Fibroblast of lung (primary cell): Measurements from ENCODE around the gene PTTG2. TPM values are rescaled to one million over a fixed set of nuclear protein-coding genes. Genes with fewer than 3 reads are reported as not detected.

Experiments
- DNase-seq, 2 donors: peaks; one replicate each; pipeline versions ENCODE4 v3.0.0 to v3.0.0-alpha.2; 2010; ENCODE audit warnings: low read depth in 2 of 2
- H2AFZ ChIP-seq: 2 replicates; pipeline ENCODE4 v1.5.1; 2012; ENCODE audit warnings: low read length, control low read depth, inconsistent platforms
- H3K27ac ChIP-seq: 2 replicates; pipeline ENCODE4 v1.5.1; 2011; ENCODE audit warnings: low read length, control low read depth; ENCODE audit not compliant: insufficient read depth
- H3K27me3 ChIP-seq: 2 replicates; pipeline ENCODE4 v1.5.1; 2011; ENCODE audit warnings: mild to moderate bottlenecking, low read length; ENCODE audit not compliant: control insufficient read depth, insufficient read depth
- H3K36me3 ChIP-seq: 2 replicates; pipeline ENCODE4 v1.5.1; 2011; ENCODE audit warnings: low read length; ENCODE audit not compliant: control insufficient read depth, insufficient read depth
- H3K4me1 ChIP-seq: 2 replicates; pipeline ENCODE4 v1.5.1; 2011; ENCODE audit warnings: low read length; ENCODE audit not compliant: control insufficient read depth, insufficient read depth; ENCODE audit errors: extremely low read depth
- H3K4me2 ChIP-seq: 2 replicates; pipeline ENCODE4 v1.5.1; 2011; ENCODE audit warnings: low read length, control low read depth; ENCODE audit not compliant: insufficient read depth; ENCODE audit errors: extremely low read depth
- H3K4me3 ChIP-seq, 4 experiments: fragments of 200-600 bp in 1 of 4; sonication (generic) in 1 of 4; replicated peaks in 1 of 4; 2 replicates each; pipeline ENCODE4 v1.5.1; 2011 to 2016; ENCODE audit warnings: low read length in 4 of 4, low read depth in 3 of 4, mild to moderate bottlenecking in 3 of 4, control low read depth in 2 of 4, inconsistent platforms in 1 of 4, mixed read lengths in 1 of 4; ENCODE audit not compliant: insufficient read depth in 1 of 4; ENCODE audit errors: control extremely low read depth in 1 of 4
- H3K79me2 ChIP-seq: 2 replicates; pipeline ENCODE4 v1.5.1; 2012; ENCODE audit warnings: mild to moderate bottlenecking, low read length, inconsistent platforms; ENCODE audit not compliant: control insufficient read depth, insufficient read depth
- H3K9ac ChIP-seq: 2 replicates; pipeline ENCODE4 v1.5.1; 2011; ENCODE audit warnings: mild to moderate bottlenecking, low read length, control low read depth; ENCODE audit not compliant: insufficient read depth
- H3K9me3 ChIP-seq: 2 replicates; pipeline ENCODE4 v1.5.1; 2012; ENCODE audit warnings: low read depth, low read length; ENCODE audit not compliant: control insufficient read depth, insufficient read depth
- H4K20me1 ChIP-seq: 2 replicates; pipeline ENCODE4 v1.5.1; 2011; ENCODE audit warnings: low read length; ENCODE audit not compliant: control insufficient read depth, insufficient read depth; ENCODE audit errors: extremely low read depth
- CTCF ChIP-seq, 2 donors: IDR thresholded peaks in 1 of 2; conservative IDR thresholded peaks in 1 of 2; 1 replicate in 1 of 2; 2 replicates in 1 of 2; pipeline ENCODE4 v1.5.1; 2011 to 2012; ENCODE audit warnings: low read length in 2 of 2, control low read depth in 1 of 2, inconsistent platforms in 1 of 2, low read depth in 1 of 2, mild to moderate bottlenecking in 1 of 2
- EZH2 ChIP-seq: IDR thresholded peaks from 2 replicates; pipeline ENCODE4 v1.5.1; 2012; ENCODE audit warnings: low read length, control low read depth, mild to moderate bottlenecking; ENCODE audit errors: missing control alignments
- polyA plus RNA-seq, 2 donors: library from polyadenylated mRNA; depleted of rRNA in 1 of 2; stranded (reverse) in 1 of 2; unstranded in 1 of 2; fragments of >200 nt; gene quantifications; 2 replicates each; pipeline ENCODE4 v1.2.1, GENCODE V29; 2011 to 2012; ENCODE audit warnings: missing spikeins in 1 of 2
- total RNA-seq: library from RNA; depleted of rRNA; stranded (reverse); fragments of >200 nt; gene quantifications from 2 replicates; pipeline ENCODE4 v1.2.1, GENCODE V29; 2014

PTTG2 gene
- total and polyA plus RNA-seq, 2 donors (not counting 1 experiment from before 2014, with no cell fraction given) = not detected

DNA sequence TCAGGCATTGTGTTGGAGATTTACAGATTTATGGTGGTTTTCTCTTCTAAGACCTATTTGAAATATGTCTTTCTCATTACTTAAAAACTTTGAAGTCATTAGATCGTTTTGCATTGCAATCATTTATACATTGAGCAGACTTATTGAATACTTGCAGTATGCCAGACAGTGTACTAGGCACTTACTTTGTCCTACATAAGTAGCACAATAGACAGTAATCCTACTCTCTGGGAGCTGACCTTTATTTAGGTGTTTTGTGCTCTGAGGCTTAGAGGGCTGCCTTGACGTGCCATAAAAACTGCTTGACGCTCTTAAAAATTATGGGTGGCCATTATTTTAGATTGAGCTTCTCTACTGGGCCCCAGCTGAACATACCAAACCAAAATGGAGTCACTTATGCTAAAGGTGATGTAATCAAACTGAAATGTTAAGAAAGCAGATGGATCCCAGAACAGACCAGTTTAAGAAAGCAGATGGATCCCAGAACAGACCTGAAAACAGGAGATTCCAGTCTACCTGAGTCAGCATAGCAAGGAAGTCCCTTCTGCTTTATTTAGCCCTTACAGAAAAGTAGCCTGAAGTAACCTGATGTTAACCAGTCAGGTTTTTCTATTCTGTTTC, 42.4 kb downstream of the PTTG2 start:
- DNase-seq = peak in 1 of 2 donors; percentile 55
- Histone ChIP-seq H2AFZ (no peak overlapping the region), H3K27ac (no peak overlapping the region), H3K79me2 (no peaks in the 10 kb centered on the region), H3K4me3 (no peak overlapping the region), H3K4me2 (no peak overlapping the region), H3K4me1 (peaks cover 2% of the 10 kb centered on the region), H3K9me3 (no peaks in the 10 kb centered on the region), H4K20me1 (no peaks in the 10 kb centered on the region), H3K9ac (no peak overlapping the region), H3K36me3 (no peaks in the 10 kb centered on the region), H3K27me3 (no peaks in the 10 kb centered on the region)
- TF ChIP-seq CTCF (conservative IDR thresholded peaks at IDR 0.05 in 1 of 2, IDR thresholded peaks at IDR 0.05 in 1 of 2; ENCODE audit: low read depth in 1 of 2, low read length in 2 of 2) (no peak), EZH2 (no peak)

DNA sequence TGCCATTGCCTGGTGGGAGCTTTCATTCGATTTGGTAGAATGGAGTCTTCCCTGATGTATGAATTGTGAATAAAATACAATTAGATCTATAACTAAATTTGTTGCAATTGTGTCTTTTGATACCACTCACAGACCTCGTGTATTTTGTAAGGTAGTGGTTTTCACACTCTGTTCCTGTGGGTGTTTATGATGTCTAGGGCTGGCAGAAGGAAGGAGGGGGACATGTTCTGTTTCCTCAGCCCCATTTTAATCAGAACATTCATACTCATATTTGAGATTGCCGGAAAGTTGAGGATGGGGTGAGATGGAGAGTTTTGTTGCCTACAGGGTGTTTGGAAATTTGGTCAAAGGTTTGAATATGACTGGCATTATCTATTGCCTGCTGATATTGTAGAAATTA, 42.9 kb downstream of the PTTG2 start:
- Histone ChIP-seq H3K27me3 (no peaks in the 10 kb centered on the region), H3K9me3 (no peaks in the 10 kb centered on the region), H3K36me3 (no peaks in the 10 kb centered on the region), H3K27ac (no peak overlapping the region), H4K20me1 (no peaks in the 10 kb centered on the region), H3K4me1 (peaks cover 2% of the 10 kb centered on the region), H3K4me3 (no peak overlapping the region), H2AFZ (no peak overlapping the region), H3K4me2 (no peak overlapping the region), H3K79me2 (no peaks in the 10 kb centered on the region), H3K9ac (no peak overlapping the region)
- TF ChIP-seq CTCF (conservative IDR thresholded peaks at IDR 0.05 in 1 of 2, IDR thresholded peaks at IDR 0.05 in 1 of 2; ENCODE audit: low read depth in 1 of 2, low read length in 2 of 2) = no peak
- no peak for TF ChIP-seq EZH2
- no peak for DNase-seq

DNA sequence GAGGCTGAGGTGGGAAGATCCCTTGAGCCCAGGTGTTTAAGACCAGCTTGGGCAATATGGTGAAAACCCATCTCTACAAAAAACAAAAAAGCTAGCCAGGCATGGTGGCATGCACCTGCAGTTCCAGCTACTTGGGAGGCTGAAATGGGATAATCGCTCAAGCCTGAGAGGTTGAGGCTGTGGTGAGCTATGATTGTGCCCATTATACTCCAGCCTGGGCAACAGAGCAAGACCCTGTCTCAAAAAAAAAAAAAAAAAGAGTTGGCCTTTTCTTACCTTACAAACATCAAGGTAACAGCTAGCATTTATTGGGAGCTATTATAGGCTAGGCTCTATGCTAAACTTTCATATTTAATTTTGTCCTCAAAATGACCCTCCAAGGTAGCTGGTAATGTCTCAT, 43.4 kb downstream of the PTTG2 start:
- H3K4me3 ChIP-seq = no peak overlapping the region
- no peak overlapping the region for H3K4me2 ChIP-seq
- H3K27ac ChIP-seq = no peak overlapping the region
- no peak overlapping the region for H3K9ac ChIP-seq
- no peak for TF ChIP-seq CTCF (conservative IDR thresholded peaks at IDR 0.05 in 1 of 2, IDR thresholded peaks at IDR 0.05 in 1 of 2; ENCODE audit: low read depth in 1 of 2, low read length in 2 of 2)
- TF ChIP-seq EZH2 = no peak
- no peaks in the 10 kb centered on the region for H3K9me3 ChIP-seq
- DNase-seq = no peak
- no peaks in the 10 kb centered on the region for H4K20me1 ChIP-seq
- H3K27me3 ChIP-seq = no peaks in the 10 kb centered on the region
- no peaks in the 10 kb centered on the region for H3K36me3 ChIP-seq
- peaks cover 2% of the 10 kb centered on the region for H3K4me1 ChIP-seq
- no peaks in the 10 kb centered on the region for H3K79me2 ChIP-seq
- no peak overlapping the region for H2AFZ ChIP-seq
